Panc1 (cell line): ENCODE measurements around the gene RIN2. TPM values are rescaled to one million over a fixed set of nuclear protein-coding genes. Genes with fewer than 3 reads are reported as not detected.

Experiments
- ATAC-seq: fragments of 200-7000 bp; cut with Tn5 transposase; 2 replicates; pipeline ENCODE4 v1.9.1; 2020; ENCODE audit warnings: mild to moderate bottlenecking, moderate library complexity
- BruUV-seq: library from RNA; stranded (reverse); fragments of 400-500 nt; replicated peaks from 2 replicates; lab custom pipeline; 2021; lab: Mats Ljungman, UMichigan
- CTCF ChIA-PET: fragments of 300-600 bp; sonication (Branson Sonifier 250); formaldehyde crosslinking; loops from one replicate; lab custom pipeline; 2022; ENCODE audit warnings: antibody characterized with exemption; lab: Charles Lee
- POLR2A ChIA-PET: fragments of 300-600 bp; sonication (Branson Sonifier 250); formaldehyde crosslinking; loops from one replicate; lab custom pipeline; 2022; ENCODE audit warnings: antibody characterized with exemption; lab: Charles Lee
- DNase-seq: peaks from one replicate; pipeline ENCODE4 v3.0.0-alpha.2; 2010; ENCODE audit warnings: low read depth, low spot score
- H3K27ac ChIP-seq: 2 replicates; pipeline ENCODE4 v1.5.1; 2011; ENCODE audit warnings: mild to moderate bottlenecking, low read length, inconsistent platforms
- H3K27me3 ChIP-seq: fragments of 200-500 bp; sonication (Bioruptor generic); 2 replicates; pipeline ENCODE4 v1.6.0; 2014; ENCODE audit warnings: low read length, inconsistent platforms; ENCODE audit not compliant: control insufficient read depth, insufficient read depth
- H3K36me3 ChIP-seq: fragments of 200-500 bp; sonication (Bioruptor generic); 2 replicates; pipeline ENCODE4 v1.5.1; 2014; ENCODE audit warnings: inconsistent platforms, mild to moderate bottlenecking, low read length, moderate library complexity; ENCODE audit not compliant: control insufficient read depth, insufficient read depth
- H3K4me1 ChIP-seq: 2 replicates; pipeline ENCODE4 v1.5.1; 2011; ENCODE audit warnings: inconsistent platforms, mild to moderate bottlenecking, low read length, moderate library complexity; ENCODE audit not compliant: control insufficient read depth, insufficient read depth
- H3K4me3 ChIP-seq, 2 experiments: 2 replicates each; pipeline ENCODE4 v1.5.1; 2011 to 2012; ENCODE audit warnings: low read depth in 2 of 2, low read length in 2 of 2, mild to moderate bottlenecking in 2 of 2, inconsistent platforms in 1 of 2, moderate library complexity in 1 of 2
- H3K9me3 ChIP-seq: fragments of 200-500 bp; sonication (Bioruptor generic); 2 replicates; pipeline ENCODE4 v1.5.1; 2014; ENCODE audit warnings: low read depth, mild to moderate bottlenecking, inconsistent platforms, low read length, moderate library complexity; ENCODE audit not compliant: control insufficient read depth, insufficient read depth
- CTCF ChIP-seq: fragments of 450-650 bp; IDR thresholded peaks from 2 replicates; pipeline ENCODE4 v1.5.1; 2017; ENCODE audit warnings: mild to moderate bottlenecking
- POLR2AphosphoS5 ChIP-seq: IDR thresholded peaks from 2 replicates; pipeline ENCODE4 v1.6.1; 2012; ENCODE audit warnings: mild to moderate bottlenecking, low read depth, low read length, moderate library complexity
- REST ChIP-seq, 2 experiments: IDR thresholded peaks; 2 replicates each; pipeline ENCODE4 v1.6.1; 2011 to 2012; ENCODE audit warnings: low read depth in 2 of 2, control low read depth in 1 of 2, low read length in 1 of 2, mild to moderate bottlenecking in 1 of 2, moderate library complexity in 1 of 2; ENCODE audit not compliant: insufficient read depth in 1 of 2
- SIN3A ChIP-seq: IDR thresholded peaks from 2 replicates; pipeline ENCODE4 v1.6.1; 2012; ENCODE audit warnings: low read depth, mild to moderate bottlenecking, low read length, moderate library complexity, borderline replicate concordance; ENCODE audit not compliant: insufficient read depth
- TCF7L2 ChIP-seq: IDR thresholded peaks from 2 replicates; pipeline ENCODE4 v1.6.1; 2011; ENCODE audit warnings: mild to moderate bottlenecking, low read depth, low read length, inconsistent platforms
- in situ Hi-C: cut with HindIII; loops from 2 replicates; pipeline ENCODE4 v1.10.0; 2016; ENCODE audit warnings: low sequenced_read_pairs, low pct_unique_long_range_greater_than_20kb
- intact Hi-C: fragments of 100-400 bp; cut with micrococcal nuclease; formaldehyde crosslinking; loops from one replicate; pipeline ENCODE4 v1.10.0; 2022; ENCODE audit not compliant: unreplicated experiment
- total RNA-seq: library from RNA; stranded (reverse); gene quantifications from one replicate; pipeline ENCODE4 v1.2.1, GENCODE V29; 2021; ENCODE audit not compliant: unreplicated experiment

The RIN2 gene
- total RNA-seq, 1 experiment from 2014 or later, result 25.0 TPM

DNA sequence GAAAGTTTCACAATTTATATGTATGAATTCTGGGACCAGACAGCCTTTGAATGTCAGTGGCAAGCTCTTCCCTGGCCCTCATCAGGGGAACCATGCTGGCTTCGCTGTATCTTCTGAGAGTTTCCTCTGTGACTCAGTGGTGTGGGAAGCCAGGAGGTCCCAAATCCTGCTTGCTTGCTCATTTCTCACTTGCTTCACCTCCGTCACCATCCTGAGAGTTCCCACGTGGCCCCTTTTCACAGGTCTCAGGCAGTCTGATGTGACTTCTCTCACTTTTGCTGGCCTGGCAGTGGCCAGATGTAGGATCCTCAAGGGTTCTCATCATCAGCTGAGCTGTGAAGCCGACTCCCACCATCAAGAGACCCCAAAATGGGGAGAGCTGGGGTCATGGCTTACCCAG lies 28.4 kb upstream of the RIN2 start:
- Histone ChIP-seq H3K36me3 (no peaks in the 10 kb centered on the region), H3K27me3 (no peaks in the 10 kb centered on the region), H3K4me3 (no peak overlapping the region), H3K27ac (no peak overlapping the region), H3K4me1 (no peaks in the 10 kb centered on the region), H3K9me3 (no peaks in the 10 kb centered on the region)
- intact Hi-C loops (no loop called here), in situ Hi-C loops (no loop called here)
- DNase-seq (no peak), ATAC-seq (no peak)
- TF ChIP-seq CTCF (no peak), POLR2AphosphoS5 (no peak), TCF7L2 (no peak), REST (IDR thresholded peaks at IDR 0.05; ENCODE audit: insufficient read depth in 1 of 2, low read depth in 2 of 2, low read length in 1 of 2) (no peak), SIN3A (no peak)
- no TSS peak for BruUV-seq
- CTCF ChIA-PET, result no interaction called here
- POLR2A ChIA-PET, result no interaction called here

DNA sequence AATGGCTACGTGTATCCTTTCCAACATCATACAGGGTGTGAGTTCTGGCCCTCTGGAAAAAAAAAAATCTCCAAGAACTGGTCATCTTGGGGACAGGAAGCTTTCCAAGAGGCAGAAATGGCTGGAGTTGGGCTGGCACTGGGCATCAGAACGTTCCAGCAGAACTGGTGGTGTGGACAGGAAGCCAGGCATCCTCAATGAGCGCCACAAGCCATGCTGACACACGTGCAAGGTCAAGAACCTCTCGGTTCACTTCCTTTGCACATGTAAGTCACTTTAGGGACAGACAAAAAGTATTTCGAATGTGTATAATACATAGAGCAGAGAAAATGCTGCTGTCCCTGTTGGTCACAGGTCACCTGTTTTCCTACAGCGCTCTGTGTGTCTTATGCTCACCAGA lies 27.4 kb upstream of the RIN2 start:
- in situ Hi-C loops, result no loop called here
- CTCF ChIA-PET, result no interaction called here
- H3K4me3 ChIP-seq, result no peak overlapping the region
- ATAC-seq (no peak), DNase-seq (no peak)
- H3K27me3 ChIP-seq, result no peaks in the 10 kb centered on the region
- H3K9me3 ChIP-seq, result no peaks in the 10 kb centered on the region
- no peaks in the 10 kb centered on the region for H3K36me3 ChIP-seq
- peaks cover 10% of the 10 kb centered on the region for H3K4me1 ChIP-seq
- no peak for TF ChIP-seq REST (IDR thresholded peaks at IDR 0.05; ENCODE audit: insufficient read depth in 1 of 2, low read depth in 2 of 2, low read length in 1 of 2)
- TF ChIP-seq CTCF, result no peak
- no peak for TF ChIP-seq TCF7L2
- no peak for TF ChIP-seq SIN3A
- no peak for TF ChIP-seq POLR2AphosphoS5
- BruUV-seq, result no TSS peak
- POLR2A ChIA-PET, result no interaction called here
- intact Hi-C loops, result no loop called here
- no peak overlapping the region for H3K27ac ChIP-seq
